Hematopoietic multipotent progenitor cell (in vitro differentiated cells): ENCODE measurements around the gene ETFB. TPM values are rescaled to one million over a fixed set of nuclear protein-coding genes. Genes with fewer than 3 reads are reported as not detected.

Experiments used
- DNase-seq, 3 donors: peaks; one replicate each; pipeline ENCODE4 v3.0.0-alpha.2; 2011 to 2015; ENCODE audit warnings: low read depth in 2 of 3, low spot score in 2 of 3
- total RNA-seq: library from RNA; depleted of rRNA; stranded (reverse); fragments of >200 nt; gene quantifications from one replicate; pipeline ENCODE4 v1.2.3, GENCODE V29; 2012

ETFB gene
- total RNA-seq, 1 donor: 162 TPM

- peak in 1 of 3 donors; percentile 35 for DNase-seq
Observed at GRCh38 chr19:51375504-51376221, 9.5 kb upstream of the ETFB start.

DNA sequence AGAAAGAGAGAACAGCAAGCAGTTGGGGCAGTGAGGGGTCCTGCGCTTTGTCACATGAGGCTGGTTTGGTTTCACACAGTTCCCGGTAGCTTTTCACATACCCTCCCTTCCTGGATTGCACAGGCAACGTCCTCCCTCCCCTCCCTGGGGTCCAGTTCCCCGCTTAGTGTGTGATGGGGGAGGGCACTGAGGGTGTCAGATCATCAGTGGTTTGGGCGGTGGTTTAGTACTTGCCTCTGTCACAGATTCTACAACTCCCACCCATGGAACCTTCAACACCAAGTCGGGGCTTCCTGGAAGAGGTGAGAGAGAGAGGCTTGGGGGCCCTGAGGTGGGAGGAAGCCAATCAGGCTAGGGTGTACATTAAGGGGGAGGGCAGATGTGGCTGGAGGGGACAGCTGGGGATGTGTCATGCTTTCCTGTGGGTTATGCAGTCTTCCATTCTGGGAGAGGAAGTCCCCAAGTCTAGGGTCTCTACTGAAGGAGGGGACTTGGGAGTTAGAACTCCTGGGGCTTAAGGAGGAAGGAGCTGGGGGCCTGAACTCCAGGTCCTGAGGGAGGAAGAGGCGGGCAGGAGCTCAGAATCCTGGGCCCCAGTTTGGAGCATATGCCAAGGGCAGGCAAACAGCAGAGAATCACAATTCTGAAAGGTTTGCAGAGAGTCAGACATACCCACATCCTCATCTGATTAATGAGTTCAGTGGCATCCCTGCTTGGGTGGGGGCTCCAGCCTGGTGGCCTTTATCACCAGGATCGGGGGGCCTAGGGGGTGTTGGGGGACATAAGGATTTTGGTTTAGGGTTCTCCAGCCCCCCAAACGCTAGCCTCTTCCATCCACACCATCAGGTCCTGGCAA, 6.7 kb upstream of the ETFB start, which contains the start of gene NKG7:
Gene NKG7, minus strand, starts transcription at position 6 of the 856 bp plus-strand sequence. CDS start 119 bp downstream, outside the sequence.
- peak in 2 of 3 donors; percentile 85 to 93 for DNase-seq

- DNase-seq: no peak
Observed at GRCh38 chr19:51372021-51372648, 5.9 kb upstream of the ETFB start.

DNA sequence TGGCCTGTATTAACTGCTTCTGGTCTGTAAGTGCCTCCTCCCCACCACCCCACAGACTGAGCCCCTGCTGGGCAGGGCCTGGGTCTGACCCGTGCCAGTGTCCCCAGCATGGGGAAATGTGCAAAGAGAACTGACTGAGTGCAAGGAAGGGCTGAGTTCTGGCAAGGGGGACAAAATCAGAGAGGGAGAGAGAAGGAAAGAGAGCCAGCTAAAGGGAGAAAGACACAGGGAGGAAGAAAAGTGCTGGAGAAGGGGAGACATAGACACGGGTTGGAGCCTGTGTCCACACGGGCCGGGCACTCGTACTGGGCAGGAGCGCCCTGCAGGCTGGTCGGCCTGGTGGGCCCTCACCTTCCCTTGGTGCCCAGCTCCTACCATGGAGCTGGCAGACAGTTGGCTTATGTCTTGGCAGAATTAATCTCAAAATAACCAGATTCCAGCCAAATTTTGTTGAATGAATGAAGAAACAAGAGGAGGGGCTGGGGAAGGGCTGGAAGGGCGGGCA, 5.0 kb upstream of the ETFB start:
- DNase-seq: no peak

DNA sequence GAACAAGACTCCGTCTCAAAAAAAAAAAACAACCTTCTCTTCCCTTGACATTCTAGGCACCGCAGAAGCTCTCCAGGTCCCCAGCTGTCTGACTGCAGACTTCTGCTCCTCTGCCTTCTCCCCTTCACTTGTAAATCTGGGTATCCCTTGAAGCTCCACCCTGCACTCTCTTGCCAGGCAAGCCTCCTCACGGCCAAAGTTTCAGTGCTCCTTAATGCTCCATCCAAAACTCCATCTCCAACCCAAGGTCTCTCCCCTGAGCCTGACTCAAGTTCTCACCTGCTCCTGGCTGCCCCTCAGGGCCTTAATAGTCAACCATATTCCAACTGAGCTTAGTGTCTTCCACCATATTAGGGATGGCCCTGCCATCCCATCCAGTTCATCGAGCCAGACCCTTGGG, 4.0 kb upstream of the ETFB start:
- no peak for DNase-seq

GRCh38 chr19:51368366-51369282, 2.4 kb upstream of the ETFB start, which contains the start of gene CLDND2:
CLDND2 (minus strand) TSS chr19:51369003; CDS start chr19:51368577, 426 bp downstream.
- DNase-seq: peak in 2 of 3 donors; percentile 55 to 59

DNA sequence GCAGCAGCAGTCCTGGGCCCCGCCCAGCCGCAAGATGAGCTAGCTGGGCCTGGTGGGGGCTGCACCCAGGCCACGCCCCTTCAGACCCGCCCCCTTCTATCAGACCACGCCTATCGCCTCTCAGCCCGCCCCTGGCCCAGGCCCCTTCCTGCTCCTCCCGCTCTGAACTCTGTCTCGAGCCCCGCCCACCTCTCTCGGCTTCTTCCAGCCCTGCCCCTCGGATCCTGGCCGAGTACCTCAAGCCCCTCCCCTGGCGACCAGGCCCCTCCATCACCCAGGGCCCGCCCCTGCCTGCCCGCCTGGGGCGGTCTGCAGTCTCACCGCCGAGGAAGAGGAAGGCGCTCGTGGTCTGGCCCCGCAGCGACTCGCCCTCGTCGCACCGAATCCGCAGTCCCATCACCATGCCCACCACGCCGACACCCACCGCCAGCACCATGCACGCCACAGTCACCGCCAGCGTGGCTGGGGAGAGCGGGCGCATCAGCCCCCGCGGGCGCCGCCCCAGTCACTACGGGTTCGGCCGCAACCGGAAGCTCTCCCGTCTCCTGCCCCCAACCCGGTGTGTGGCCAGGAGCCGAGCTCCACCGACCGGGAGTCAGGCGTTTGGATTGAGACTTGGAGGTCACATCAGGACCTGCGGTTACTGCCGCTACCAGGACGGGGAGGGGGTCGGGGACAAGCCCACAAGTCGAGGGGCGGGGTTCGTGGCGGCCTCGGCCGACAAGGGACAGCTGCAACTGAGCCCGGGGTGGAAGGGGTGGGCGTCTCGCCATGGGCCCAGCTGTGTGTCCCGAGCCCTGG, 1.6 kb upstream of the ETFB start:
- DNase-seq: peak; percentile 81 to 97 (median 97)

- DNase-seq: no peak
Observed at GRCh38 chr19:51367255-51367564, 1.0 kb upstream of the ETFB start.

DNA sequence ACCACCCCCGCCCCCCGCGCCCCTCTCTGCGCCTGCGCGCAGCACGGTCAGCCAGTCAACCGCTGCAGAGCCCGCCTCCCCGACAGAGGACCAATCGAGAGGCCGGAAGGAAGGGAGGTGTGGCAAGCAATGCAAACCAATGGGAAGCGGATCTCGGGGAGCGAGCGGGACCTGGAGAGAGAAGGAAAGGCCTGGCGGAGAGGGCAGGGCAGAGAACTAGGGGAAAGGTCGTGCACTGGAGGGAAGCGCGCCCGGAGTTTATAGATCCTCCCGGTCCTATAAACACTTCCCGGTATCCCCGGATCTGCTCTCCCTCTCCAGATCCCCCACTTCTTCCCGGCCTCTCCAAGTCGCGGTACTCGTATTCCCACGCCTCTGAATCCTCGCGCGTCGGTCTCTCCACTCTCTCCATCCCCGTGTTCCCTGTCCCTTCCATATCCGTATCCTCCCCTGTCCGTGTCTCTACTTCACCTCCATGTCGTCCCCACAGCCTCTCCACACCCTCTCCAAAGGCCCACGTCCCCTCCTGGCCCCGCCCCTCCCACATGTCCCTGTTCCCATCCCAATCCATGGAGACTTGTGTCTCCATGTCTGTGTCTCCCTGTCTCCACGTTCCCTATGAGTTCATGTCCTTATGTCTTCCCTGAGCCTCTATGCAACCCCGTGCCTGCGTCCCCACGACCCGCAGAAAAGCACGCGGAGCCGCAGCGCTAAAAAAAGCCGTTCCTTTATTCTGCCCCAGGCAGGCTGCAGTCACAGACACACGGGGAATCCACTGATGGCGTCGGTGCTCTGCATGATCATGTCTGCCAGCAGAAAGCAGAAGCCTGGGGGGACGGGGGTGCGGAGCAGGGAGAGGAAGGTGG, 434 bp upstream of the ETFB start:
- DNase-seq: peak; percentile 73 to 98 (median 96)

- DNase-seq: peak in 2 of 3 donors; percentile 40 to 63
Observed at GRCh38 chr19:51365211-51365964, 800 bp downstream of the ETFB start.

DNA sequence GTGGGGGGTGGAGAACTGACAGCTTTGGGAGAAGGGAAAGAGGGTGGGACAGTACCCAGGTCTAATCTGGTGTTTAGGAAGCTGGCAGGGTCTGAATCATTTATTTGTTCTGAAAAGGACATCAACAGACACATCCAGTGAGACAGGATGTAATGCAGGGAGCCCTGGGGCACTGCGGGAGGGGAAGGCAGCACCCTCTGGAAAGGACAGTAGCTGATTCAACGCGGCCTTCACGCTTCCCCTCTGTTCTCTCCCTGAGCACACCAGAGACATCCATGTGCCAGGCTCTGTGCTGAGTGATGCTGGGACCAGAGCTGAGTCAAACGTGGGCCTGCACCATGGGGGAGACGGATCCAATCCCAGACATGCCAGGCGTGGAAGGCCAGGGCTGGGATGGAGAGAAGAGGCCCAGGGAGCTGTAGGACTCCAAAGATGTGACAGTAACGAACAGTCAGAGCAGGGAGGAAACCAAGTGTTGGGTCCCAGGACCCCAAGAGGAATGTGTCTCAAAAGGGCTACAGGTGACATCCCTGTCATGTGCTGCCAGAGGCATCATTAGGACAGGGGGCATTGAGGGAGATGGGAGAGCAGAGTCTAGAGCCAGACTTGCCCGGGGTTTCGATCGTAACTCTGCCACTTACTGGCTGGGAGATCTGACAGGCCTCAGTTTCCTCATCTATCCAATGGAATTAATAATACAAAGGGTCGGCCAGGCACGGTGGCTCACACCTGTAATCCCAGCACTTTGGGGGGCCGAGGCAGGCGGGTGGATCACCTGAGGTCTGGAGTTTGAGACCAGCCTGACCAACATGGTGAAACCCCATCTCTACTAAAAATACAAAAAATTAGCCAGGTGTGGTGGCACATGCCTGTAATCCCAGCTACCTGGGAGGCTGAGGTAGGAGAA, 1.7 kb downstream of the ETFB start:
- no peak for DNase-seq

DNA sequence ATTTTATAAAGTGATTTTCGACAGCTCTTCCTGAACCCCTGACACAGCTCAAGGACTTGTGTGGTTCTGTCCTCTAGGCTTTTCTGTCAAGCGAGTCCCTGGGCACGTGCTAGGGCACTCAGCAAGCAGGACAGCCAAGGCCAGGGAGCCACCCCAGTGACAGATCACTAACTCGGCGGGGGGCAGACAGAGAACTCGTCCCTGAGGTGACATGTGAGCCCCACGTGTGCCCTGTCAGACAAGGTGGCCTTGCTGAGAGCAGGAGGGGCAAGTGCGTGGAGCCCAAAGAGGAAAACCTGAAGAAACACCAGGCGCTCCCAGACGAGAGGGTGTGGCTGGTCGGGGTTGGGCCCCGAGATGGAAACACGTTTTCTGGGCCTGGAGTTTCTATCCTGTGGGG, 4.9 kb downstream of the ETFB start:
- no peak for DNase-seq

DNA sequence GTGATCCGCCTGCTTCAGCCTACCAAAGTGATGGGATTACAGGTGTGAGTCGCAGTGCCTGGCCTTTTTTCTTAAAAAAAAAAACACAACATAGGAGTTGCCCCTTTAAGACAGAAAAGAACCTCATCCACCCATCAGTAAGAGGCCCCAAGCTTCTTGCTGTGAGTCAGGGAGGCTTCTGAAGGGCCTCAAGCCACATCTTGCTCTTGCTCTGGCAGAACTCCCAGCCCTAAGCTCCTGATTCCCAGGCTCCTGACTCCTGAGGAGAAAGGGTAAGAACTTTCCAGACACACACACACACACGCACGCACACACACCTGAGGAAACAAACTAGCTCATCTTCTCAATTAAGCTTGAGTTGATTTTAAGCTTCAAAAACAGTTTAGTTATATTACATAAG, 6.9 kb downstream of the ETFB start:
- DNase-seq: no peak

- no peak for DNase-seq
Observed at GRCh38 chr19:51357952-51358351, 8.2 kb downstream of the ETFB start.

DNA sequence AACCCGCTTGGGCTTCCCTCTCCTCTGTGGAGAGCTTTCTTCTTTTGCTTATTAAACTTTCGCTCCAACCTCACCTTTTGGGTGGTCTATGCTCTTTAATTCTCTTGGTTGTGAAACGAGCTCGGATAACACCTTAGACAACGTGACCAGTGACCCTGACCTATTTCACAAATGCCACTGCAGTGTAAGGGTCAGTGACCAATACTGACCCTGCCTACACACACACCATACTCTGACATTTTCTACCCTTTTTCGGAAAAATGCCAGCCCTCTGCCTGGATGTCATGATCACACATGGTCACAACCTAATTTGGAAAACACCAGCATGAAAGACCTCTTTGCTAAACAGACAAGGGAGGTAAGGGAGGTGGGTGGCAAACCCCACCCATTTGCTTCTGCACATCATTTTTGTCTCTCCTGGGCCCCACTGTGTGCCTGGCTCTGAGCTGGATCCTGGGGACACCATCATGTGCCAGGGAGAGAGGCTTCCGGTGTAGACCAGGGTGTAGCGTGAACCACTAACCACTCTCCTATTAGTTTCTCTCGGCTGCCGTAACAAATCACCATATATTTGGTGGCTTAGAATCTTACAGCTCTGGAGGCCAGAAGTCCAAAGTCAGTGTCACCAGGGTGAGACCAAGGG, 9.9 kb downstream of the ETFB start:
- no peak for DNase-seq

GRCh38 chr19:51354742-51355148, 11.4 kb downstream of the ETFB start:
- no peak for DNase-seq
